Smooth muscle cell (in vitro differentiated cells): ENCODE results near the gene PRR30. TPM values are rescaled to one million over a fixed set of nuclear protein-coding genes. Genes with fewer than 3 reads are reported as not detected.
"Not testable (repeated sequence)": the region's sequence is repeated elsewhere in the genome, so short reads cannot be mapped to it uniquely, and the experiment has no call there.

Experiments used
- DNase-seq: peaks from one replicate; lab custom pipeline; 2025; ENCODE audit not compliant: unreplicated experiment; lab: John Stamatoyannopoulos, UW
- H2AFZ ChIP-seq: fragments of 200-600 bp; sonication (generic); 2 replicates; pipeline ENCODE4 v1.6.0; 2016; ENCODE audit warnings: antibody characterized with exemption, low read depth, mild to moderate bottlenecking
- H3F3A ChIP-seq: fragments of 200-600 bp; sonication (generic); 2 replicates; pipeline ENCODE4 v1.6.0; 2017; ENCODE audit warnings: antibody characterized with exemption, low read depth
- H3K27ac ChIP-seq: fragments of 200-600 bp; sonication (generic); 2 replicates; pipeline ENCODE4 v1.5.1; 2016; ENCODE audit warnings: low read depth, mild to moderate bottlenecking
- H3K27me3 ChIP-seq: fragments of 200-600 bp; sonication (generic); 2 replicates; pipeline ENCODE4 v1.6.1; 2016; ENCODE audit warnings: low read depth, mild to moderate bottlenecking
- H3K36me3 ChIP-seq: fragments of 200-600 bp; sonication (generic); 2 replicates; pipeline ENCODE4 v1.5.1; 2016; ENCODE audit warnings: low read depth
- H3K4me1 ChIP-seq: fragments of 200-600 bp; sonication (generic); 2 replicates; pipeline ENCODE4 v1.5.1; 2016; ENCODE audit warnings: low read depth
- H3K4me2 ChIP-seq: fragments of 200-600 bp; sonication (generic); 2 replicates; pipeline ENCODE4 v1.6.0; 2016; ENCODE audit warnings: mild to moderate bottlenecking
- H3K4me3 ChIP-seq: fragments of 200-600 bp; sonication (generic); 2 replicates; pipeline ENCODE4 v1.5.1; 2016; ENCODE audit warnings: mild to moderate bottlenecking
- H3K79me2 ChIP-seq: fragments of 200-600 bp; sonication (generic); 2 replicates; pipeline ENCODE4 v1.6.0; 2016; ENCODE audit warnings: low read depth, mild to moderate bottlenecking
- H3K9ac ChIP-seq: fragments of 200-600 bp; sonication (generic); 2 replicates; pipeline ENCODE4 v1.6.0; 2016; ENCODE audit warnings: low read depth
- H3K9me3 ChIP-seq: fragments of 200-600 bp; sonication (generic); replicated peaks from 2 replicates; pipeline ENCODE4 v1.5.1; 2016; ENCODE audit warnings: low read depth
- H4K20me1 ChIP-seq: fragments of 200-600 bp; sonication (generic); 2 replicates; pipeline ENCODE4 v1.6.0; 2016; ENCODE audit warnings: low read depth
- CTCF ChIP-seq: fragments of 200-600 bp; sonication (generic); IDR thresholded peaks from 2 replicates; pipeline ENCODE4 v1.5.1; 2017; ENCODE audit warnings: borderline replicate concordance, mild to moderate bottlenecking, antibody characterized with exemption; ENCODE audit not compliant: insufficient read depth, poor library complexity, severe bottlenecking
- WGBS: methylation state at CpG from one replicate; pipeline ENCODE4 v1.1.7; 2016; ENCODE audit warnings: low lambda C conversion rate; 5-methylcytosine and 5-hydroxymethylcytosine counted together
- polyA plus RNA-seq: library from polyadenylated mRNA; unstranded; fragments of >200 nt; fragmentation: Nextera tagmentation; extraction: Ambion mirVana; gene quantifications from 2 replicates; pipeline ENCODE4 v1.2.1, GENCODE V29; 2016
- total RNA-seq: library from RNA; depleted of rRNA; stranded (reverse); fragments of >200 nt; gene quantifications from 2 replicates; pipeline ENCODE4 v1.2.3, GENCODE V29; 2014

The PRR30 gene
- total and polyA plus RNA-seq, 2 experiments from 2014 or later: not detected

- Histone ChIP-seq H2AFZ (no peak overlapping the region), H4K20me1 (no peaks in the 10 kb centered on the region), H3K27ac (no peak overlapping the region), H3K36me3 (no peaks in the 10 kb centered on the region), H3F3A (no peaks in the 10 kb centered on the region), H3K4me1 (peaks cover 5% of the 10 kb centered on the region), H3K9ac (no peak overlapping the region), H3K4me3 (no peak overlapping the region), H3K9me3 (no peaks in the 10 kb centered on the region), H3K4me2 (no peak overlapping the region), H3K79me2 (no peaks in the 10 kb centered on the region), H3K27me3 (peaks cover 24% of the 10 kb centered on the region)
- TF ChIP-seq CTCF: no peak
- 90% methylated on average over 15 of the region's 15 CpGs for WGBS
- no peak for DNase-seq
Observed at GRCh38 chr2:27177441-27178351, 38.5 kb upstream of the PRR30 start.

DNA sequence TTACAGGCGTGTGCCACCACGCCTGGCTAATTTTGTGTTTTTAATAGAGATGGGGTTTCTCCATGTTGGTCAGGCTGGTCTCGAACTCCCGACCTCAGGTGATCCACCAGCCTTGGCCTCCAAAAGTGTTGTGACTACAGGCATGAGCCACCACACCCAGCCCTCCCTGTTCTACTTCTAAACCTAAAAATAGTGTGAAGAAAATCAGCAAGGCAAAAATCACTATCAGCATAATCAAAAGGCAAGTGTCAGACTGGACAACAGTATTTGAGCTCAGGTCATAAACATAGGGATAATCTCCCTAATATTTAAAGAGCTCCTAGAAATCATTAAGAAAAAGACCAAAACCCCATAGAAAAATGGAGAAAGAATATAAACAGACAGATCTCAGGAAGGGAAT is 36.6 kb upstream of the PRR30 start:
- not testable (repeated sequence) for H3K79me2 ChIP-seq, H4K20me1 ChIP-seq, H3K27ac ChIP-seq, H2AFZ ChIP-seq, H3K9ac ChIP-seq, H3K4me1 ChIP-seq, H3K4me3 ChIP-seq, H3F3A ChIP-seq, H3K4me2 ChIP-seq, H3K9me3 ChIP-seq, H3K36me3 ChIP-seq, DNase-seq
- WGBS: 93% methylated on average over 4 of the region's 4 CpGs
- H3K27me3 ChIP-seq: peaks cover 34% of the 10 kb centered on the region

- DNase-seq: no peak
- H3K4me2 ChIP-seq: no peak overlapping the region
- H2AFZ ChIP-seq: no peak overlapping the region
- no peak overlapping the region for H3K9ac ChIP-seq
- no peaks in the 10 kb centered on the region for H3K9me3 ChIP-seq
- no peaks in the 10 kb centered on the region for H3K79me2 ChIP-seq
- no peak for TF ChIP-seq CTCF
- peaks cover 5% of the 10 kb centered on the region for H3K4me1 ChIP-seq
- no peak overlapping the region for H3K27ac ChIP-seq
- H3K36me3 ChIP-seq: no peaks in the 10 kb centered on the region
- no peaks in the 10 kb centered on the region for H3F3A ChIP-seq
- H3K4me3 ChIP-seq: no peak overlapping the region
- H3K27me3 ChIP-seq: peaks cover 39% of the 10 kb centered on the region
- no peaks in the 10 kb centered on the region for H4K20me1 ChIP-seq
- 79% methylated on average over 8 of the region's 8 CpGs for WGBS
Observed at GRCh38 chr2:27175330-27175729, 36.1 kb upstream of the PRR30 start.

- peaks cover 43% of the 10 kb centered on the region for H3K27me3 ChIP-seq
- H2AFZ ChIP-seq: peak overlapping the region; percentile 28
- H3K4me2 ChIP-seq: peak overlapping the region; percentile 35
- no peaks in the 10 kb centered on the region for H3F3A ChIP-seq
- peaks cover 5% of the 10 kb centered on the region for H3K4me1 ChIP-seq
- no peak for TF ChIP-seq CTCF
- DNase-seq: no peak
- H4K20me1 ChIP-seq: no peaks in the 10 kb centered on the region
- no peak overlapping the region for H3K9ac ChIP-seq
- H3K79me2 ChIP-seq: no peaks in the 10 kb centered on the region
- no peaks in the 10 kb centered on the region for H3K9me3 ChIP-seq
- peak overlapping the region; percentile 29 for H3K27ac ChIP-seq
- 40% methylated on average over 6 of the region's 6 CpGs for WGBS
- no peak overlapping the region for H3K4me3 ChIP-seq
- H3K36me3 ChIP-seq: no peaks in the 10 kb centered on the region
Observed at GRCh38 chr2:27174638-27175037, 35.4 kb upstream of the PRR30 start.
